ENCODE measurements around the gene ADCY9. TPM values are rescaled to one million over a fixed set of nuclear protein-coding genes. Genes with fewer than 3 reads are reported as not detected.

Gene ADCY9
- total and polyA plus RNA-seq, 2 experiments from 2014 or later: 2.2 to 18.3 TPM

GRCh38 chr16:4158143-4159093 is 42.2 kb upstream of the ADCY9 start:
- H3K27me3 Mint-ChIP-seq (ENCODE audit: insufficient read depth, low read depth, poor library complexity): peaks cover 10% of the 10 kb centered on the region
- no peaks in the 10 kb centered on the region for H3K4me1 Mint-ChIP-seq
- H3K36me3 Mint-ChIP-seq (ENCODE audit: low read depth): no peaks in the 10 kb centered on the region
- Histone ChIP-seq H3F3A (replicated peaks; ENCODE audit: low read depth) (0 out of 2 replicates have a peak, but pooled peaks cover 2% of the 10 kb centered on the region), H4K20me1 (replicated peaks; ENCODE audit: insufficient read depth) (no peaks in the 10 kb centered on the region), H3K4me3 (no peak overlapping the region), H3K27me3 (ENCODE audit: insufficient read depth) (no peaks in the 10 kb centered on the region), H3K4me1 (ENCODE audit: insufficient read depth) (no peaks in the 10 kb centered on the region), H3K36me3 (ENCODE audit: insufficient read depth) (no peaks in the 10 kb centered on the region), H3K9me2 (ENCODE audit: insufficient read depth) (no peaks in the 10 kb centered on the region), H3K79me2 (replicated peaks; ENCODE audit: insufficient read depth) (no peaks in the 10 kb centered on the region), H3K27ac (ENCODE audit: low read depth) (no peak overlapping the region), H2AFZ (no peak overlapping the region), H3K4me2 (no peak overlapping the region)
- DNase-seq (ENCODE audit: low spot score): no peak
- no peak overlapping the region; the same call in 1 of the 2 replicates for H3K27ac Mint-ChIP-seq
- no peak for ATAC-seq
- no peaks in the 10 kb centered on the region for H3K9me3 Mint-ChIP-seq
- TF ChIP-seq REST (IDR thresholded peaks at IDR 0.05; ENCODE audit: unreplicated experiment): no peak
- TF ChIP-seq EZH2 (IDR thresholded peaks at IDR 0.05; ENCODE audit: low read depth, unreplicated experiment): no peak
- TF ChIP-seq EZH2phosphoT487 (IDR thresholded peaks at IDR 0.05; ENCODE audit: unreplicated experiment): no peak
- no peak overlapping the region for H3K4me3 Mint-ChIP-seq

GRCh38 chr16:4157376-4157825 is 41.2 kb upstream of the ADCY9 start:
- Histone ChIP-seq H3K4me3 (no peak overlapping the region), H2AFZ (no peak overlapping the region), H3K9me2 (ENCODE audit: insufficient read depth) (no peaks in the 10 kb centered on the region), H4K20me1 (replicated peaks; ENCODE audit: insufficient read depth) (no peaks in the 10 kb centered on the region), H3F3A (replicated peaks; ENCODE audit: low read depth) (0 out of 2 replicates have a peak, but pooled peaks cover 2% of the 10 kb centered on the region), H3K27ac (ENCODE audit: low read depth) (no peak overlapping the region), H3K79me2 (replicated peaks; ENCODE audit: insufficient read depth) (no peaks in the 10 kb centered on the region), H3K4me1 (ENCODE audit: insufficient read depth) (no peaks in the 10 kb centered on the region), H3K36me3 (ENCODE audit: insufficient read depth) (no peaks in the 10 kb centered on the region), H3K27me3 (ENCODE audit: insufficient read depth) (no peaks in the 10 kb centered on the region), H3K4me2 (no peak overlapping the region)
- TF ChIP-seq EZH2 (IDR thresholded peaks at IDR 0.05; ENCODE audit: low read depth, unreplicated experiment): no peak
- TF ChIP-seq STAT1 (IDR thresholded peaks at IDR 0.05; ENCODE audit: unreplicated experiment): no peak
- no peak for TF ChIP-seq NANOG (IDR thresholded peaks at IDR 0.05; ENCODE audit: borderline replicate concordance)
- TF ChIP-seq CTCF (conservative IDR thresholded peaks at IDR 0.05; ENCODE audit: low read depth in 2 of 2): no peak
- TF ChIP-seq REST (IDR thresholded peaks at IDR 0.05; ENCODE audit: unreplicated experiment): no peak
- TF ChIP-seq EZH2phosphoT487 (IDR thresholded peaks at IDR 0.05; ENCODE audit: unreplicated experiment): no peak
- no peak for TF ChIP-seq ETS1 (IDR thresholded peaks at IDR 0.05)
- no peak for TF ChIP-seq ZNF331 (CRISPR knock-in tag; IDR thresholded peaks at IDR 0.05; ENCODE audit: low read depth)
- TF ChIP-seq JUNB (IDR thresholded peaks at IDR 0.05; ENCODE audit: unreplicated experiment): no peak
- no peak for TF ChIP-seq CREB1 (CRISPR knock-in tag; IDR thresholded peaks at IDR 0.05; ENCODE audit: low read depth)
- TF ChIP-seq ZNF114 (CRISPR knock-in tag; IDR thresholded peaks at IDR 0.05): no peak
- H3K9me3 Mint-ChIP-seq: no peaks in the 10 kb centered on the region
- ATAC-seq (no peak), DNase-seq (ENCODE audit: low spot score) (no peak)
- peaks cover 12% of the 10 kb centered on the region for H3K27me3 Mint-ChIP-seq (ENCODE audit: insufficient read depth, low read depth, poor library complexity)
- no peaks in the 10 kb centered on the region for H3K36me3 Mint-ChIP-seq (ENCODE audit: low read depth)
- H3K4me3 Mint-ChIP-seq: no peak overlapping the region
- no peak overlapping the region for H3K27ac Mint-ChIP-seq
- H3K4me1 Mint-ChIP-seq: no peaks in the 10 kb centered on the region

Data from GM23338 (cell line).